Retina (tissue), 1 donor: ENCODE data around the gene PPCDC.

Source experiments
- DNase-seq: peaks from one replicate; pipeline ENCODE4 v3.0.0-alpha.2; 2016

Gene PPCDC

GRCh38 chr15:75023181-75023871 lies at the start of gene PPCDC:
TSS of gene PPCDC (plus strand) at chr15:75023590. CDS start at chr15:75028319, 4,729 bp downstream.
- DNase-seq, result peak; percentile 96

DNA sequence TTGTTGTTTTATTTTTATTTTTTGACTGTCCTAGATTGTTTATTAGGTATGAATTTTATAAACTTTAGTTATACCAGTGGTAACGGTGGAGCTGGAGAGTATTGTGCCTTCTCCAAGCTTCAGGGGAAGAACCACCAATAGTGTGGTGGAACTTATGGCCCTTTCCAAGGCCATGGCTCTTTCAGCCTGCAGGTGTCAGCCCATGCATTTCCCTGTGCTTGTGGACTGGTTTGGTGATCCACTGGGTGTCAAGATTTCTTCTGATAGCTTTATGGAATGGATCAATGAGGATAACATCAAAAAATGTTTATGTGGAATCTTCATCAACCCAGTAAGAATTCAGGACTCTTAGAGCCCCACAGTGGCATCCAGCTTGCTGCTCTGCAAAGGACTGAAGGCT lies 47.2 kb upstream of the PPCDC start:
- DNase-seq, result no peak

GRCh38 chr15:74977599-74977998 lies 45.8 kb upstream of the PPCDC start:
- no peak for DNase-seq

DNA sequence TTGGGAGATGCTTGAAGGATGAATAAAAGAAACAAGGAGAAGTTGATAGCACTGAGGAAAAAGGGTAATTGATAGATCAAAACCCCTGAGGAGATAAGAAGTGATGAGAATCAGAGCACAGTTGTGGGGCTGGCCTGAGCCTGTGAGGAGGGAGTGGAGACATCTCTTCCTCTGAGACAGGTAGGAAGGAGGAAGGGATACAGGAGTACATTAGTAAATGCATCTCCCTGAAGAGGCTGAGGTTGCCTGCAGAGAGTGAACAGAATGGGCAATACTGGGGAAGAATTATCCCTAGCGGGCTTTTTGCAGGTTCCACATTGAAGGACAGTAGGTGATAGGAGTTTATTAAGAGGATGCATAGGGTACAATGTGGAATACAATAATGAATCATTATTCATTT lies 45.3 kb upstream of the PPCDC start:
- DNase-seq, result no peak

DNA sequence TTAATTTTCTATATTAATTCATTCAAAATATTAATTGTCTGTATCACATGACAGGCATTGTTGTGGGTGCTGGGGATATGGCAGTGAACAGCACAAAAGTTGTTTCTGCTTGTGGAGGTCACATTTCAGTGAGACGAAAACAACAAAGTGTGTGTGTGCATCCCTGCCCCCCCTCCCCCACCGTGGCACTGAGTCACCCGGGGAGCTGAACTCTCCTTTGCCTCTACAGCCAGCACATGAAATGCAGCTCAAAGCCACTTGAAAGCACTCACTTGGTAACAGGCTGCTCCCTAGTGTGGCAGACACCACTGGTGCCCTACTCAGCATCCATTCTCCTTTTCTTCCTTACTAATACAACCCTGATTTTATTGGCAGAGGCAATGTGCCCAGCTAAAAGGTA lies 44.9 kb upstream of the PPCDC start:
- DNase-seq, result no peak

DNA sequence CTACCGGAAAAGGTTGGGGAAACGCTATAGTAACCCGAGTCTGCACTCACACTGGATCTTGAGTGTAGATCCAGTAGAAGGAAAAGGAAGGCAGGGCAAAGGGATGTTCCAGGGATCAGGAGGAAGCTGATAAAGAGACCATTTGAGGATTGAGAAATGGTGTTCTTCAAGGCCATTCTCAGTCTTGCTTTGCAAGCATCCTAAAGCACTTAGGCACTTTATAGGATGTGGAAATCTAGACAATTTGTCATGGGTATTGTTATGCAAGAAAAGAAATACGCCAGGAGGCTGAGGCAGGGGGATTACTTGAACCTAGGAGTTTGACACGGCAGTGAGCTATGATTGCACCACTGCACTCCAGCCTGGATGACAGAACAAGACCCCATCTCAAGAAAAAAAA lies 41.2 kb upstream of the PPCDC start:
- DNase-seq, result no peak

DNA sequence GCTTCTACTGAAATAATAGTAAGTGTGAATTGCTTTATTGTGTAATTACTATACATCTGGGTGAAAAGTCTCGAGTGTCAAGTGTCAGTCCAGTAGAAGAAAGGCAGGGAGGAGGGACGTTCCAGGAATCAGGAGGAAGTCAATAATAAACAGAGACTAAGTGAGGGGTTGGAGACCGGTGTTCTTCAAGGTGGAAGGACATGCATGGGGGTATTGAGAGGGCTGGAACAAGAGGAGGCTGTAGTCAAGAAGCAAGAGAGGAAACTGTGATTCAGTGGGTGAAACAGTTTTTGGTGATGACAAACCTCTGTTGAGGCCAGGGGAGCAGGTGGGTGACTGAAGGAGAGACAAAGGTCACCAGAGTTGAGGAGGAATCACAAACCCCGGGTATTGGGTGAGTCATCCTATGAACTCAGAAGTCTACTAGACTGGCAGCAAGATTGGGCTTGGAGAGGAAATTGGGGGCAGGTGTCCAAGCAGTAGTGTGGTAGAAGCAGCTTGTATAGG lies 39.6 kb upstream of the PPCDC start:
- no peak for DNase-seq

- DNase-seq, result no peak
Measured at GRCh38 chr15:74988007-74988800, 35.2 kb upstream of the PPCDC start.

GRCh38 chr15:74989527-74989926 lies 33.9 kb upstream of the PPCDC start:
- no peak for DNase-seq

DNA sequence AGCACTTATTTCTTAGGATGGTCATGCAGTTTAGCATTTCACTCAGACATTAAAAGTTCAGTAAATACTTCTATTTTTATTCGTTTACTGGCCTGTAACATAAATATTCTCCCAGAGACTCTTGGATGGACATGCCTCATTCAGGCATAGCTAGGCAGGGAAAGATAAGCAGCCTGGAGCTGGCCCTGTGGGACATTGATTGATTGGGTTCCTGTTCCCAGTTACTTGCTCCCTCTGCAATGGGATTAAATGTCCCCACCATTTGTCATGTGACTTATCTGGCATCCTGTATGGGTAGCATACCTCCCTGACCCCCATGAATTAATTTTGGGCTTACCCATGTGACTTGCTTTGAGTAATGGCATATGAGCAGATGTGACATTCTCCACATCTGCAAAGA lies 30.8 kb upstream of the PPCDC start:
- no peak for DNase-seq

- DNase-seq, result no peak
Measured at GRCh38 chr15:74994236-74994635, 29.2 kb upstream of the PPCDC start.

DNA sequence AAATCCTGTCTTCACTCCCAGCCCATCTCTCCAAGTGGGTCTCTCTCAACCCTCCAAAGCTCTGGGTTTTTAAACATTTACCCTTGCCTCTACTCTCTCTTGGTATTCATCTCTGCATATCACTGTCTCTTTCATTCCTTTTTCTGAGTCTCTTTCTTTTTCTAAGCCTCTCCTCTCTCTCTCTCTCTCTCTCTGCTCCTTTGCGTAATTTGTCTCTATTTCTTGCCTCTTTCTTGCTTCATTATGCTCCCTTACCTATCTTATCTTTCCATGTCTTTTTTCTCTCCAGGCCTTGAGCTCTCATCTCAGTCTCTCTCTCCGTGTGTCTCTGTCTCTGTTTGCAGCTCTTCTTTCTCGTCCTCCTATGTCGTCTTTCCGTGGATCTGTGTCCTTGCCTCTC lies 28.7 kb upstream of the PPCDC start:
- no peak for DNase-seq

DNA sequence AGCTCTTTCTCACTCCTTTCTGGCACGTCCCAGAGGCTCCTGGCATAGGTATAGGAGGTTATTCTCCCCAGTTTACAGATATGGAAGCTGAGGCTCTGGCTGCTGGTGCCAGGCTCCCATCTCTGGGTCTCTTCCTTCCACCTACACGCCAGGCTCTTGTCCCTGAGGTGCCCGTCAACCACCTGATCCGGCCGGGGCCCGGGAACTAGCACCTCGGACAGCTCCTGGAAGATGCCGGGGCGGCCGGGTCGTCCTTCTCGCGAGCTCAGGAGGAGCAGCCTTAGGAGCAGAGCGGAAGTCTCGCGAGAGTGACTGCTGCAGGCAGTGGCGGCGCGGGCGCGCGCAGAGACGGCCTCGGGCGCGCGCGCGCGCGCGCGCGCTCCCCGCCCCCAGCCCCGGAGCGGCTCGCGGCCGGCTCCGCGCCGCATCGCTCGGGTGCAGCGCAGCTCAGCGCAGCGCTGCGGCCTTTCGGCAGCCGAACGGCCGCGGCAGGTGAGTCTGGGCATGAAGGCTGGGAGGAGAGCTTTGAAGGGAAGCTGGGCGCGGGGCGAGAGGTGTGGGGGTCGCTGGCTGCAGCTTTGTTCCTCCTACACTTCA lies 28.1 kb upstream of the PPCDC start, which contains the start of gene SCAMP5:
TSS of gene SCAMP5 (plus strand) at position 382 of the 597 bp plus-strand sequence. CDS start 16,277 bp downstream, outside the sequence.
- peak; percentile 89 for DNase-seq

DNA sequence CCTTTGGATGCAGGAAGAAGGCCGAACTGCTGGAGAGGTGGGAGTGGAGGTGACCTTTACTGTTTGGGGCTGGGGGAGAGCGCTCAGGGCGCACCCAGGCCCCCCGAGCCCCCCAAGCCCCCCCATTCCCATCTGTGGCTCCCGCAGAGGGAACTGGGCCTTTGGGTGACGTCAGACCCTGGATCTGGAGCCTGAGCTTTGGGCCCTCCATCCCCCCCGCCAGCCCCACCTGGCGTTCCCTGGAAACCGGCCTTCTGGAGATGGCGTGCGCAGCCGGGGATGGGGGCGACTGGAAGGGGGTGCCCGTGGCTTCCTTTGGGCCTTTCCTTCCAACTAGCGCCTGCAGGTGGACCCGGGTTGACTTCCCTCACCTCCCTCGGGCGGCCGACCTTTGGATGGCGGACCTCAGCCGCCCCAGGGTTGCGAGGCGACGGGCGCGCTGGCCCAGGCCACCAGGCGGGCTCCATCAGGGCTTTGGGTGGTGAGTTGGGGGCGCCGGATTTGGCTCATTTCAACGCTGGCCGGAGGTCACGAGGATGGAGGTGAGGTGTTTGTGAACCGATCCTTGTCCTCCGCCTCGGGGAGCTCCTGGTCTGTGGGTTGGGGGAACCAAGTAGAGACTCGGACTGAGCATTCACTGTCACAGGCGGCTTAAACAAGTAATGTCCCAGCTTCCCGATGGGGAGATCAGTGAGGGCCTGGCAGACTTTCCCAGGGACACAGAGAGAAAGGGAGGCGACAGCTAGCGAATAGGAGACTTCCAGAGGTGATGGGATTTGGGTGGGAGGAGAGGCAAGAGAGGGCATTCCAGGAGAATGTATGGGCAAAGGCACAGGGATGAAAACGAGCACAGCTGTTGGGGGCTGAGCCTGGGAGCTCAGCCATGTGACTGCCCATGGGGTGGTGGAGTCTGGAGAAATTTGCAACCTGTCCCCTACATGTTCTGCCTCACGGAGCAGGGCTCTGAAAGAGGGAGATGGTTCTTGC lies 27.3 kb upstream of the PPCDC start:
- DNase-seq, result peak; percentile 67

- no peak for DNase-seq
Measured at GRCh38 chr15:74997141-74997540, 26.2 kb upstream of the PPCDC start.

DNA sequence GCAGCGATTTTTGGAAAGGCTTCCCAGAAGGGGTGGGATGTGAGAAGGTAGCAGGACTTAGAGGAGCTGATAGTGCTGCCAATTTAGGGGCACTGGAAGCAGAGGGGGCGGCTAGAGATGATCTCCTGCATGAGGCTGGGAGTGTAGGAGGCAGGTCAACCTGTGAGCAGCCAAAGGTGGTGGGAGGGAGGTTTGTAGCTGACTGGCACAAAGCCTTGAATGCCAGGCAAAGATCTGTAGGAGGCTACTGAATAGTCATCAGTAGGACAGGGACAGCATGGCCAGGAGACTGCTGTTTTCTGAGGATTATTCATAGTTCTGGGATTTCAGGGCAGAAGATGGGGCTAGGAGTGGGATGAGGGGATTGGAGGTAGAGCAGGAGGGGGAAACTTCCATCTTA lies 25.8 kb upstream of the PPCDC start:
- DNase-seq, result no peak

DNA sequence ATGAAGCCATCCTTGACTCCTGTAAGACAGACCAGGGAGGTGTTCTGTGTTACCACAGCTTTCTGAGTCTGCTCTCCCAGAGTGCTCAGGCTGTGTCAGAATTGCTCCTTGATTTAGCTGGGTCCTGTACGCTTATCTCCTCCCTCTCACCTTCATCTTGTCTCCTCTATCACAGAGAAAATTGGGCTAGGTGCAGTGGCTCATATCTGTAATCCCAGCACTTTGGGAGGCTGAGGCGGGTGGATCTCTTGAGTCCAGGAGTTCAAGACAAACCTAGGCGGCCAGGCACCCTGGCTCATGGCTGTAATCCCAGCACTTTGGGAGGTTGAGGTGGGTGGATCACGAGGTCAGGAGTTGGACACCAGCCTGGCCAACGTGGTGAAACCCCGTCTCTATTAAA lies 22.1 kb upstream of the PPCDC start:
- DNase-seq, result no peak

- no peak for DNase-seq
Measured at GRCh38 chr15:75002398-75002797, 21.0 kb upstream of the PPCDC start.

- no peak for DNase-seq
Measured at GRCh38 chr15:75007216-75007615, 16.2 kb upstream of the PPCDC start.

- no peak for DNase-seq
Measured at GRCh38 chr15:75008221-75008625, 15.2 kb upstream of the PPCDC start.

DNA sequence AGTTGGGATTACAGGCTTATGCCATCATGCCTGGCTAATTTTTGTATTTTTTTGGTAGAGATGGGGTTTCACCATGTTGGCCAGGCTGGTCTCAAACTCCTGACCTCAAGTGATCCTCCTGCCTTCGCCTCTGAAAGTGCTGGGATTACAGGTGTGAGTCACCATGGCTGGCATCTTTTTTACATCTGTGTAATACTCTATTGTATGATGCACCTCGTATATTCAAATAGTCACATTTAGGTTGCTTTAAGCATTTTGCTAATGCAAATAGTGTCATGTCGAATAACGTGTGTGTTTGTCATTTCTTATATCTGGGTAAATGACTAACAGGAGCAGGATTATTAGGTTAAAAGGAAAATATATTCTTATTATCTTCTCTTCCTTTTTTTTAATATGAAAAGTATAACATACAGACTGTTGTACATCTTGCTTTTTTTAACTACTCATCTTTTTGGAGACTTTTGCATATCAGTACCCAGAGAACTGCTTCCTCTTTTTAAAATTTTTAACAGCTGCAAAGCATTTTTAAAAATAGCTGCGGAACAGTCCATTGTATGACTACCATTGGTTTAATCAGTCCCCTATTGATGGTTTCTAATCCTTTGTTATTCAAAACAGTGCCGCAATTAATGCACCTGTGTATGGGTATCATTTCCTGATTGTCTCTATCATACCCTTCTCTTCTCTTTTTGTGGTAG lies 14.6 kb upstream of the PPCDC start:
- no peak for DNase-seq

DNA sequence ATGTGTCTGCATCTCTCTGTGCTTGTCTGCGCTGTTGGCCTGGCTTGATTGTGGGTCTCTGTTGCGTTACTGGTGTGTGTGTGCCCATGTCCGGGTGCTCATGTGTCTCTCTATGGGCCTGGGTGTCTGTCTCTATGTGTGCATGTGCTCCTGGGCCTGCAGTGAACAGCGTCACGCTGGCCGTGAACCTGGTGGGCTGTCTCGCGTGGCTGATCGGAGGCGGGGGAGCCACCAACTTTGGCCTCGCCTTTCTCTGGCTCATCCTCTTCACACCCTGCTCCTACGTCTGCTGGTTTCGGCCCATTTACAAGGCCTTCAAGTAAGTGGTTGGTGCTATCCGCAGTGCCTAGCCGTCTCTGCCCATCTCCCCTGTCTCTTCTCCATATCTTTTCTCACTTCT lies 7.0 kb upstream of the PPCDC start:
- DNase-seq, result no peak
